Peyer's patch (tissue), 4 donors: ENCODE results near the gene NIP7. TPM values are rescaled to one million over a fixed set of nuclear protein-coding genes. Genes with fewer than 3 reads are reported as not detected.

ENCODE experiments used
- DNase-seq, 3 donors: peaks; one replicate each; pipeline ENCODE4 v3.0.0-alpha.2; 2017 to 2019
- H3K27ac ChIP-seq, 4 donors: fragments of 200-600 bp; sonication (generic); one replicate each; pipeline ENCODE4 v1.5.1; 2016 to 2019
- H3K27me3 ChIP-seq, 2 donors: fragments of 200-600 bp; sonication (generic); one replicate each; pipeline ENCODE4 v1.5.1; 2019
- H3K36me3 ChIP-seq, 3 donors: fragments of 200-600 bp; sonication (generic); one replicate each; pipeline ENCODE4 v1.5.1; 2016 to 2019
- H3K4me1 ChIP-seq, 4 donors: fragments of 200-600 bp; sonication (generic); one replicate each; pipeline ENCODE4 v1.5.1; 2016 to 2019
- H3K4me3 ChIP-seq, 4 donors: fragments of 200-600 bp; sonication (generic); 1 replicate in 3 of 4; 2 replicates in 1 of 4; pipeline ENCODE4 v1.5.1; 2016 to 2019; ENCODE audit warnings: mild to moderate bottlenecking in 1 of 4
- H3K9me3 ChIP-seq, 4 donors: fragments of 200-600 bp; sonication (generic); one replicate each; pipeline ENCODE4 v1.5.1; 2016 to 2019; ENCODE audit warnings: mild to moderate bottlenecking in 1 of 4
- POLR2A ChIP-seq, 2 donors: fragments of 450-650 bp; IDR thresholded peaks; one replicate each; pipeline ENCODE4 v1.5.1; 2017; ENCODE audit warnings: antibody characterized with exemption in 2 of 2, mild to moderate bottlenecking in 2 of 2, moderate library complexity in 2 of 2
- total RNA-seq, 4 donors: library from RNA; depleted of rRNA; stranded (reverse); fragments of >200 nt; gene quantifications; one replicate each; pipeline ENCODE4 v1.1.0, GENCODE V29; 2016
- TF ChIP-seq, protein P1 (sequence below), 6 experiments: fragments of 450-650 bp in 4 of 6; fragments of 200-600 bp in 2 of 6; sonication (generic) in 1 of 6; IDR thresholded peaks; one replicate each; pipeline ENCODE4 v1.5.1; 2017 to 2019; ENCODE audit warnings: antibody characterized with exemption in 6 of 6, mild to moderate bottlenecking in 3 of 6, moderate library complexity in 1 of 6

The NIP7 gene
- total RNA-seq, 4 donors from 2014 or later = 6.9 to 20.6 (median 10.5) TPM

DNA sequence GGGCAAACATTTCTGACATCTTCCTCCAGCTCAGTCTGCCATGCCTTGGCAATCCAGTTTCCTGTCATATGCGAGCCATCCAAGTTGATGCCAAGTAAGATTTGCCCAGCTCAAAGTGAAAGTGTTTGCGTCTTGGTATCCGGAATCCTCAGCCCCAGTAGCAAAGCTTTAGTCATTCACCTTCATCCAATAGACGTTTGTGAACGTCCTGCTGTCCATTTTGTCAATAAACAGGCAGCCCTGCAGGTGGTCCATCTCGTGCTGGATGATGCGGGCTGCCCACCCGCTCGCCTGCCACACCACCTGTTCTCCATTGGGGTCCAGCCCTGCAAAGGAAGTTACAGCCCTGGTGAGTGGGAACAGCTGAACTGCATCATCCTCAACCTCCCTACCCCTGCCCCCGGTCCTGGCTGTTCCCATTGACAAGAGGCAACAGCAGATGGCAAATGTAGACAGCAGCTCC is 10.7 kb upstream of the NIP7 start:
- Histone ChIP-seq H3K27me3 (no peaks in the 10 kb centered on the region), H3K9me3 (no peaks in the 10 kb centered on the region), H3K4me3 (peak overlapping the region in 2 of 4 donors; percentile 91 to 95), H3K27ac (peak overlapping the region in 2 of 4 donors; percentile 57 to 90), H3K4me1 (peaks cover 0 to 50% (median 15%) of the 10 kb centered on the region in 4 donors), H3K36me3 (peaks cover 0 to 40% (median 0%) of the 10 kb centered on the region in 3 donors)
- TF ChIP-seq POLR2A (IDR thresholded peaks at IDR 0.05) = no peak
- TF ChIP-seq, protein P1, sequence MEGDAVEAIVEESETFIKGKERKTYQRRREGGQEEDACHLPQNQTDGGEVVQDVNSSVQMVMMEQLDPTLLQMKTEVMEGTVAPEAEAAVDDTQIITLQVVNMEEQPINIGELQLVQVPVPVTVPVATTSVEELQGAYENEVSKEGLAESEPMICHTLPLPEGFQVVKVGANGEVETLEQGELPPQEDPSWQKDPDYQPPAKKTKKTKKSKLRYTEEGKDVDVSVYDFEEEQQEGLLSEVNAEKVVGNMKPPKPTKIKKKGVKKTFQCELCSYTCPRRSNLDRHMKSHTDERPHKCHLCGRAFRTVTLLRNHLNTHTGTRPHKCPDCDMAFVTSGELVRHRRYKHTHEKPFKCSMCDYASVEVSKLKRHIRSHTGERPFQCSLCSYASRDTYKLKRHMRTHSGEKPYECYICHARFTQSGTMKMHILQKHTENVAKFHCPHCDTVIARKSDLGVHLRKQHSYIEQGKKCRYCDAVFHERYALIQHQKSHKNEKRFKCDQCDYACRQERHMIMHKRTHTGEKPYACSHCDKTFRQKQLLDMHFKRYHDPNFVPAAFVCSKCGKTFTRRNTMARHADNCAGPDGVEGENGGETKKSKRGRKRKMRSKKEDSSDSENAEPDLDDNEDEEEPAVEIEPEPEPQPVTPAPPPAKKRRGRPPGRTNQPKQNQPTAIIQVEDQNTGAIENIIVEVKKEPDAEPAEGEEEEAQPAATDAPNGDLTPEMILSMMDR (IDR thresholded peaks at IDR 0.05) = no peak
- DNase-seq = peak in 1 of 3 donors; percentile 39

GRCh38 chr16:69329369-69330285 is 9.9 kb upstream of the NIP7 start:
- peaks cover 0 to 47% (median 15%) of the 10 kb centered on the region in 4 donors for H3K4me1 ChIP-seq
- peak in 1 of 3 donors; percentile 47 for DNase-seq

DNA sequence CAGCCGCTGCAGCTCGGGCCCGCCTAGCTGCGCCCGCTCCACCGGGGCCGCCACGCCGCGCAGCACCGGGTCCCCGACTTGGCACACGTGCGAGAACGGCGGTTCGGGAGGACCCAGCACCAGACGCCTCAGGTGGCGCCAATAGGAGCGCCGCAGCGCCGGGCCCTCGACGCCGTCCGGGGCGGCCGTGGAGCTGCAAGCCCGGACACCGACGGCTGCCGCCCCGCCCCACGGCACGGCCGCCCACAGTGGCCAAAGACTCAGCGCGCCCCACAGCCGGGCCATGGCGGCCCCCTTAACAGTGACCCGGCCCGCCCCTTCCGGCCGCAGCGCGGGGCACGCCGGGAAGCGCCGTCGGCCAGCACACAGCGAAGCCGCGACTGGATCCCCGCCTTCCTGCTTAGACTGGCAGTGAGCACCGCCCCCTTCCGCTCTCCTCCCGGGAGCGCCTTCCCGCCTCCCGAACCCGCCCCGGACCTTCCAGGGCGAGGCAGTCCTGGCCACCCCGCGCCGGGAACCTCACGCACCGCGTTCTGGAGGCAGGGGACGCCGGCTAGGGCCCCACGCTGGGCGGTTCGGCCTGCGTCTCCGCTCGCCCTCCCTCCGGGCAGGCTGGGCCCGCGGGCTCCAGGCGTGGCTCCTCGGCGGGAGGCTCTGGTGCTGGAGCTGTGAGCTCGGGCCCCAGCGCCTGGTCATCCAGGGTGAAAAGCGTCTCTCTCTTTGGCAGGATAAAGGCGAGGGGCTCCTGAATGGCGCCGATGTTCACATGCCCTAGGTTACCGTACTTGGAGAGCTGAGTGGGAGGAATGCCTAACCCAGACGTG is 9.1 kb upstream of the NIP7 start, which contains the start of gene PDF:
TSS of gene PDF (minus strand) at position 303 of the 824 bp plus-strand sequence. CDS start at position 285, 18 bp downstream.
- DNase-seq = peak; percentile 93 to 97 (median 97)
- Histone ChIP-seq H3K4me3 (peak within 1 kb of the TSS; percentile 83 to 99 (median 93)), H3K9me3 (no peaks in the 10 kb centered on the region), H3K27me3 (no peaks in the 10 kb centered on the region), H3K4me1 (peaks cover 0 to 43% (median 15%) of the 10 kb centered on the region in 4 donors), H3K36me3 (peaks cover 0 to 40% (median 0%) of the 10 kb centered on the region in 3 donors), H3K27ac (peak within 1 kb of the TSS; percentile 90 to 95 (median 92))
- TF ChIP-seq POLR2A (IDR thresholded peaks at IDR 0.05) = peak; percentile 83 to 85
- TF ChIP-seq, protein P1 (IDR thresholded peaks at IDR 0.05) = peak in 2 of 6 experiments; percentile 7 to 13

More at GRCh38 chr16:69329369-69330285, 9.9 kb upstream of the NIP7 start:
- no peaks in the 10 kb centered on the region for H3K9me3 ChIP-seq
- peak overlapping the region; percentile 90 to 95 (median 92) for H3K27ac ChIP-seq
- TF ChIP-seq POLR2A (IDR thresholded peaks at IDR 0.05) = no peak
- TF ChIP-seq, protein P1 (IDR thresholded peaks at IDR 0.05) = no peak
- peaks cover 0 to 40% (median 0%) of the 10 kb centered on the region in 3 donors for H3K36me3 ChIP-seq
- H3K4me3 ChIP-seq = peak overlapping the region; percentile 83 to 99 (median 93)
- H3K27me3 ChIP-seq = no peaks in the 10 kb centered on the region

DNA sequence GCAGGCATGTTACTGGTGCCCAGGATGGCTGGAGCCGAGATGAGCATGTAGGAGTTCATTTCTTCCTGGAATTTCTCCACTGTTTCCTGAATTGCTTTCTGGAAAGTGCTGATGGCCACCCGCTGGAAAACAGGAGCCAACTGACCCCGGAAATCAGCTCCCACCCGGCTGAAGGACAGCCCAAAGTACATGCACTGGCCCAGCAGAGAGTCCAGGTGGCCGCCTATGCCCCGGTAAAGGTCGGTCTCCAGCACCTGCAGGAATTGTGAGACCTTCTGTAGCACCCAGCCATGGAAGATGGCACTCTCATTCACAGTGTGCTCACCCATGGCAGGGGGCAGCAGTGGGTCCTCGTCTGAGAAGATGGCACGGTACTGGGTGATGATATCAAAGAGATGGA is 4.9 kb upstream of the NIP7 start:
- DNase-seq = no peak
- Histone ChIP-seq H3K9me3 (no peaks in the 10 kb centered on the region), H3K27ac (no peak overlapping the region), H3K36me3 (peaks cover 0 to 52% (median 0%) of the 10 kb centered on the region in 3 donors), H3K27me3 (no peaks in the 10 kb centered on the region), H3K4me3 (no peak overlapping the region), H3K4me1 (peaks cover 0 to 14% (median 8%) of the 10 kb centered on the region in 4 donors)
- TF ChIP-seq POLR2A (IDR thresholded peaks at IDR 0.05) = no peak
- TF ChIP-seq, protein P1 (IDR thresholded peaks at IDR 0.05) = no peak
